Gastroesophageal sphincter (tissue), 3 donors: Measurements from ENCODE around the gene IFIT5.
"Not testable (repeated sequence)": the region's sequence is repeated elsewhere in the genome, so short reads cannot be mapped to it uniquely, and the experiment has no call there.

Experiments
- EP300 ChIP-seq: sonication (generic); formaldehyde crosslinking; IDR thresholded peaks from one replicate; pipeline ENCODE4 v1.6.1; 2017; ENCODE audit warnings: antibody characterized with exemption, mild to moderate bottlenecking
- POLR2A ChIP-seq, 2 donors: fragments of 450-650 bp; IDR thresholded peaks; one replicate each; pipeline ENCODE4 v1.6.1; 2017; ENCODE audit warnings: antibody characterized with exemption in 2 of 2, mild to moderate bottlenecking in 2 of 2, moderate library complexity in 1 of 2
- POLR2AphosphoS5 ChIP-seq: sonication (generic); formaldehyde crosslinking; IDR thresholded peaks from one replicate; pipeline ENCODE4 v1.6.1; 2017; ENCODE audit warnings: antibody characterized with exemption
- TF ChIP-seq, protein P1 (sequence below), 4 experiments: fragments of 200-600 bp in 2 of 4; fragments of 450-650 bp in 2 of 4; sonication (generic) in 1 of 4; IDR thresholded peaks; one replicate each; pipeline ENCODE4 v1.5.1; 2017 to 2019; ENCODE audit warnings: antibody characterized with exemption in 4 of 4, mild to moderate bottlenecking in 2 of 4, moderate library complexity in 2 of 4

- not testable (repeated sequence) for TF ChIP-seq POLR2A (IDR thresholded peaks at IDR 0.05); POLR2AphosphoS5; EP300
- TF ChIP-seq, protein P1, sequence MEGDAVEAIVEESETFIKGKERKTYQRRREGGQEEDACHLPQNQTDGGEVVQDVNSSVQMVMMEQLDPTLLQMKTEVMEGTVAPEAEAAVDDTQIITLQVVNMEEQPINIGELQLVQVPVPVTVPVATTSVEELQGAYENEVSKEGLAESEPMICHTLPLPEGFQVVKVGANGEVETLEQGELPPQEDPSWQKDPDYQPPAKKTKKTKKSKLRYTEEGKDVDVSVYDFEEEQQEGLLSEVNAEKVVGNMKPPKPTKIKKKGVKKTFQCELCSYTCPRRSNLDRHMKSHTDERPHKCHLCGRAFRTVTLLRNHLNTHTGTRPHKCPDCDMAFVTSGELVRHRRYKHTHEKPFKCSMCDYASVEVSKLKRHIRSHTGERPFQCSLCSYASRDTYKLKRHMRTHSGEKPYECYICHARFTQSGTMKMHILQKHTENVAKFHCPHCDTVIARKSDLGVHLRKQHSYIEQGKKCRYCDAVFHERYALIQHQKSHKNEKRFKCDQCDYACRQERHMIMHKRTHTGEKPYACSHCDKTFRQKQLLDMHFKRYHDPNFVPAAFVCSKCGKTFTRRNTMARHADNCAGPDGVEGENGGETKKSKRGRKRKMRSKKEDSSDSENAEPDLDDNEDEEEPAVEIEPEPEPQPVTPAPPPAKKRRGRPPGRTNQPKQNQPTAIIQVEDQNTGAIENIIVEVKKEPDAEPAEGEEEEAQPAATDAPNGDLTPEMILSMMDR (IDR thresholded peaks at IDR 0.05), result not testable (repeated sequence)
Observed at GRCh38 chr10:89411135-89411534, 3.2 kb upstream of the IFIT5 start.
